Measurements from ENCODE around the gene PDIA5.
A peak's percentile ranks its signal among the peaks of the same experiment; 100 is the strongest.

The PDIA5 gene

GRCh38 chr3:123188058-123188457 lies 121.2 kb downstream of the PDIA5 start:
- no peak for DNase-seq

- no peak for DNase-seq
Observed at GRCh38 chr3:123193448-123194101, 126.8 kb downstream of the PDIA5 start.

- DNase-seq = no peak
Observed at GRCh38 chr3:123194552-123194951, 127.7 kb downstream of the PDIA5 start.

- DNase-seq = no peak
Observed at GRCh38 chr3:123198372-123198771, 131.5 kb downstream of the PDIA5 start.

GRCh38 chr3:123201223-123201556 lies 134.4 kb downstream of the PDIA5 start:
- DNase-seq = no peak

GRCh38 chr3:123201557-123202427 lies 135.0 kb downstream of the PDIA5 start, which contains the start of gene SEC22A:
Gene SEC22A (plus strand): TSS chr3:123201943. CDS start chr3:123209218, 7,275 bp downstream.
- peak; percentile 90 for DNase-seq

- DNase-seq = no peak
Observed at GRCh38 chr3:123202451-123202850, 135.6 kb downstream of the PDIA5 start.

All from suppressor macrophage treated with lipopolysaccharide for 4 hours (primary cell).